ENCODE data around the gene SBNO2. TPM values are rescaled to one million over a fixed set of nuclear protein-coding genes. Genes with fewer than 3 reads are reported as not detected.

The SBNO2 gene
- polyA plus RNA-seq, 1 of the 3 experiments (the other 2 are of a cell fraction) = 18.3 TPM

GRCh38 chr19:1117654-1118053 is 56.4 kb downstream of the SBNO2 start:
- no peak overlapping the region for H3K4me2 ChIP-seq
- peaks cover 9% of the 10 kb centered on the region for H3F3A ChIP-seq (replicated peaks; ENCODE audit: insufficient read depth)
- ChIA-PET POLR2A (no interaction called here), CTCF (interaction anchor here (1.2 to 1.4 kb wide), 3 partner anchors 52 to 149 kb away, joined by 3 to 4 read pairs (median 3); no protein-coding TSS in a partner anchor)
- no peak for DNase-seq
- H4K20me1 ChIP-seq (ENCODE audit: insufficient read depth) = no peaks in the 10 kb centered on the region
- H3K9me3 ChIP-seq = no peaks in the 10 kb centered on the region
- peaks cover 0 to 36% of the 10 kb centered on the region in 2 experiments for H3K36me3 ChIP-seq (replicated peaks in 1 of 2; ENCODE audit: control insufficient read depth in 1 of 2, insufficient read depth in 2 of 2, low read length in 1 of 2)
- no peak overlapping the region for H2AFZ ChIP-seq (ENCODE audit: low read depth)
- no peaks in the 10 kb centered on the region for H3K9me2 ChIP-seq
- H3K27ac ChIP-seq (ENCODE audit: low read depth in 2 of 2, low read length in 1 of 2) = no peak overlapping the region
- no peaks in the 10 kb centered on the region for H3K79me2 ChIP-seq (ENCODE audit: insufficient read depth)
- H3K4me1 ChIP-seq (ENCODE audit: control insufficient read depth in 1 of 2, insufficient read depth in 2 of 2, low read depth in 1 of 2, low read length in 1 of 2) = peaks cover 5 to 7% of the 10 kb centered on the region in 2 experiments; a peak in 2 of 4 replicates
- WGBS (ENCODE audit: low lambda C conversion rate) = 96% methylated on average over 10 of the region's 16 CpGs
- H3K27me3 ChIP-seq (ENCODE audit: insufficient read depth) = no peaks in the 10 kb centered on the region
- H3K4me3 ChIP-seq (ENCODE audit: low read depth in 2 of 2, low read length in 1 of 2) = no peak overlapping the region
- no peak overlapping the region for H3K9ac ChIP-seq
- no peak for TF ChIP-seq MAX (IDR thresholded peaks at IDR 0.05; ENCODE audit: low read depth)
- TF ChIP-seq TAF1 (IDR thresholded peaks at IDR 0.05; ENCODE audit: borderline replicate concordance, low read depth, low read length) = no peak
- TF ChIP-seq JUND (IDR thresholded peaks at IDR 0.05) = no peak
- TF ChIP-seq, protein P1, sequence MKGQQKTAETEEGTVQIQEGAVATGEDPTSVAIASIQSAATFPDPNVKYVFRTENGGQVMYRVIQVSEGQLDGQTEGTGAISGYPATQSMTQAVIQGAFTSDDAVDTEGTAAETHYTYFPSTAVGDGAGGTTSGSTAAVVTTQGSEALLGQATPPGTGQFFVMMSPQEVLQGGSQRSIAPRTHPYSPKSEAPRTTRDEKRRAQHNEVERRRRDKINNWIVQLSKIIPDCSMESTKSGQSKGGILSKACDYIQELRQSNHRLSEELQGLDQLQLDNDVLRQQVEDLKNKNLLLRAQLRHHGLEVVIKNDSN (IDR thresholded peaks at IDR 0.05; ENCODE audit: borderline replicate concordance, low read depth) = no peak

GRCh38 chr19:1116726-1117581 is 57.1 kb downstream of the SBNO2 start:
- H2AFZ ChIP-seq (ENCODE audit: low read depth) = no peak overlapping the region
- CTCF ChIA-PET = interaction anchor here (1.2 to 1.4 kb wide), 3 partner anchors 53 to 150 kb away, joined by 3 to 4 read pairs (median 3); no protein-coding TSS in a partner anchor
- no peaks in the 10 kb centered on the region for H3K9me3 ChIP-seq
- H3F3A ChIP-seq (replicated peaks; ENCODE audit: insufficient read depth) = peaks cover 9% of the 10 kb centered on the region
- 95% methylated on average over 20 of the region's 52 CpGs for WGBS (ENCODE audit: low lambda C conversion rate)
- peaks cover 0 to 34% of the 10 kb centered on the region in 2 experiments for H3K36me3 ChIP-seq (replicated peaks in 1 of 2; ENCODE audit: control insufficient read depth in 1 of 2, insufficient read depth in 2 of 2, low read length in 1 of 2)
- POLR2A ChIA-PET = no interaction called here
- H3K4me3 ChIP-seq (ENCODE audit: low read depth in 2 of 2, low read length in 1 of 2) = no peak overlapping the region
- no peaks in the 10 kb centered on the region for H3K9me2 ChIP-seq
- no peak for DNase-seq
- H4K20me1 ChIP-seq (ENCODE audit: insufficient read depth) = no peaks in the 10 kb centered on the region
- TF ChIP-seq FOXJ3 (CRISPR knock-in tag; IDR thresholded peaks at IDR 0.05) (no peak), ELF1 (IDR thresholded peaks at IDR 0.05) (no peak), FOXM1 (IDR thresholded peaks at IDR 0.05; ENCODE audit: low read depth) (no peak), TAF1 (IDR thresholded peaks at IDR 0.05; ENCODE audit: borderline replicate concordance, low read depth, low read length) (no peak), ZBTB33 (IDR thresholded peaks at IDR 0.05; ENCODE audit: borderline replicate concordance, low read depth) (no peak)
- TF ChIP-seq, protein P2, sequence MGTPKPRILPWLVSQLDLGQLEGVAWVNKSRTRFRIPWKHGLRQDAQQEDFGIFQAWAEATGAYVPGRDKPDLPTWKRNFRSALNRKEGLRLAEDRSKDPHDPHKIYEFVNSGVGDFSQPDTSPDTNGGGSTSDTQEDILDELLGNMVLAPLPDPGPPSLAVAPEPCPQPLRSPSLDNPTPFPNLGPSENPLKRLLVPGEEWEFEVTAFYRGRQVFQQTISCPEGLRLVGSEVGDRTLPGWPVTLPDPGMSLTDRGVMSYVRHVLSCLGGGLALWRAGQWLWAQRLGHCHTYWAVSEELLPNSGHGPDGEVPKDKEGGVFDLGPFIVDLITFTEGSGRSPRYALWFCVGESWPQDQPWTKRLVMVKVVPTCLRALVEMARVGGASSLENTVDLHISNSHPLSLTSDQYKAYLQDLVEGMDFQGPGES (IDR thresholded peaks at IDR 0.05; ENCODE audit: low read depth, low read length) = no peak
- TF ChIP-seq, protein P3, sequence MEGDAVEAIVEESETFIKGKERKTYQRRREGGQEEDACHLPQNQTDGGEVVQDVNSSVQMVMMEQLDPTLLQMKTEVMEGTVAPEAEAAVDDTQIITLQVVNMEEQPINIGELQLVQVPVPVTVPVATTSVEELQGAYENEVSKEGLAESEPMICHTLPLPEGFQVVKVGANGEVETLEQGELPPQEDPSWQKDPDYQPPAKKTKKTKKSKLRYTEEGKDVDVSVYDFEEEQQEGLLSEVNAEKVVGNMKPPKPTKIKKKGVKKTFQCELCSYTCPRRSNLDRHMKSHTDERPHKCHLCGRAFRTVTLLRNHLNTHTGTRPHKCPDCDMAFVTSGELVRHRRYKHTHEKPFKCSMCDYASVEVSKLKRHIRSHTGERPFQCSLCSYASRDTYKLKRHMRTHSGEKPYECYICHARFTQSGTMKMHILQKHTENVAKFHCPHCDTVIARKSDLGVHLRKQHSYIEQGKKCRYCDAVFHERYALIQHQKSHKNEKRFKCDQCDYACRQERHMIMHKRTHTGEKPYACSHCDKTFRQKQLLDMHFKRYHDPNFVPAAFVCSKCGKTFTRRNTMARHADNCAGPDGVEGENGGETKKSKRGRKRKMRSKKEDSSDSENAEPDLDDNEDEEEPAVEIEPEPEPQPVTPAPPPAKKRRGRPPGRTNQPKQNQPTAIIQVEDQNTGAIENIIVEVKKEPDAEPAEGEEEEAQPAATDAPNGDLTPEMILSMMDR (IDR thresholded peaks at IDR 0.05) = no peak
- no peaks in the 10 kb centered on the region for H3K79me2 ChIP-seq (ENCODE audit: insufficient read depth)
- no peaks in the 10 kb centered on the region for H3K27me3 ChIP-seq (ENCODE audit: insufficient read depth)
- no peak overlapping the region for H3K9ac ChIP-seq
- H3K4me2 ChIP-seq = no peak overlapping the region
- H3K4me1 ChIP-seq (ENCODE audit: control insufficient read depth in 1 of 2, insufficient read depth in 2 of 2, low read depth in 1 of 2, low read length in 1 of 2) = peaks cover 5 to 7% of the 10 kb centered on the region in 2 experiments; a peak in 2 of 4 replicates
- H3K27ac ChIP-seq (ENCODE audit: low read depth in 2 of 2, low read length in 1 of 2) = no peak overlapping the region

All from SK-N-SH (cell line).